Gastrocnemius medialis (tissue), 4 donors: ENCODE measurements around the gene SZT2. TPM values are rescaled to one million over a fixed set of nuclear protein-coding genes. Genes with fewer than 3 reads are reported as not detected.
"Not testable (repeated sequence)": the region's sequence is repeated elsewhere in the genome, so short reads cannot be mapped to it uniquely, and the experiment has no call there.

Source experiments
- ATAC-seq, 2 donors: fragments of 150-250 bp; one replicate each; pipeline ENCODE4 v1.9.1; 2016
- DNase-seq, 2 donors: peaks; one replicate each; pipeline ENCODE4 v3.0.0-alpha.2; 2019
- H3K27ac ChIP-seq, 4 donors: fragments of 200-600 bp; sonication (generic); 1 replicate in 1 of 4; 2 replicates in 3 of 4; pipeline ENCODE4 v1.5.1; 2016 to 2018; ENCODE audit warnings: mild to moderate bottlenecking in 2 of 4, moderate library complexity in 1 of 4
- H3K27me3 ChIP-seq, 3 donors: fragments of 200-600 bp; sonication (generic) in 2 of 3; 1 replicate in 1 of 3; 2 replicates in 2 of 3; pipeline versions ENCODE4 v1.5.1 to v1.6.0; 2016 to 2019; ENCODE audit warnings: mild to moderate bottlenecking in 1 of 3, moderate library complexity in 1 of 3
- H3K36me3 ChIP-seq, 2 donors: fragments of 200-600 bp; sonication (generic) in 1 of 2; one replicate each; pipeline ENCODE4 v1.5.1; 2017 to 2018
- H3K4me1 ChIP-seq, 2 donors: fragments of 200-600 bp; sonication (generic) in 1 of 2; one replicate each; pipeline ENCODE4 v1.5.1; 2016 to 2017; ENCODE audit warnings: mild to moderate bottlenecking in 2 of 2
- H3K4me3 ChIP-seq, 4 donors: fragments of 200-600 bp; sonication (generic) in 3 of 4; 1 replicate in 1 of 4; 2 replicates in 3 of 4; pipeline ENCODE4 v1.5.1; 2016 to 2019; ENCODE audit warnings: mild to moderate bottlenecking in 2 of 4
- H3K9me3 ChIP-seq, 3 donors: fragments of 200-600 bp; sonication (generic) in 2 of 3; 1 replicate in 1 of 3; 2 replicates in 2 of 3; pipeline ENCODE4 v1.5.1; 2016 to 2019
- CTCF ChIP-seq, 5 experiments: fragments of 450-650 bp in 3 of 5; fragments of 200-600 bp in 2 of 5; sonication (generic) in 2 of 5; IDR thresholded peaks in 4 of 5; conservative IDR thresholded peaks in 1 of 5; 1 replicate in 4 of 5; 2 replicates in 1 of 5; pipeline ENCODE4 v1.5.1; 2016 to 2019; ENCODE audit warnings: antibody characterized with exemption in 5 of 5, mild to moderate bottlenecking in 3 of 5, moderate library complexity in 3 of 5
- POLR2A ChIP-seq, 2 donors: fragments of 450-650 bp; IDR thresholded peaks; one replicate each; pipeline ENCODE4 v1.6.1; 2017; ENCODE audit warnings: antibody characterized with exemption in 2 of 2, mild to moderate bottlenecking in 2 of 2, moderate library complexity in 2 of 2
- in situ Hi-C, 4 donors: fragments of 200-750 bp; cut with MboI; loops; one replicate each; pipeline versions ENCODE4 v1.15.0 to v1.8.0; 2017; ENCODE audit warnings: low sequenced_read_pairs in 4 of 4
- intact Hi-C: fragments of 100-400 bp; cut with DNase I; formaldehyde crosslinking; loops from one replicate; pipeline ENCODE4 v1.15.1; 2023; ENCODE audit warnings: low total_unique reads
- total RNA-seq, 4 donors: library from RNA; depleted of rRNA; stranded (reverse); fragments of >200 nt; gene quantifications; one replicate each; pipeline versions ENCODE4 v1.1.0 to v1.2.3, GENCODE V29; 2016

SZT2 gene
- total RNA-seq, 4 donors from 2014 or later: 15.9 to 20.9 (median 17.9) TPM

- H3K4me1 ChIP-seq: peaks cover 4 to 14% of the 10 kb centered on the region in 2 donors
- H3K27ac ChIP-seq: peak overlapping the region; percentile 77 to 89 (median 82)
- H3K4me3 ChIP-seq: peak overlapping the region; percentile 50 to 72 (median 64)
- in situ Hi-C loops (no loop called here), intact Hi-C loops (loop anchor here (5.0 kb wide), 1 partner anchor 86 kb away; the partner anchor contains the start of gene ELOVL1)
- TF ChIP-seq CTCF (IDR thresholded peaks at IDR 0.05 in 4 of 5, conservative IDR thresholded peaks at IDR 0.05 in 1 of 5) (no peak), POLR2A (IDR thresholded peaks at IDR 0.05) (no peak)
- ATAC-seq (peak in 1 of 2 donors; percentile 10), DNase-seq (no peak)
- peaks cover 0 to 36% of the 10 kb centered on the region in 2 donors for H3K36me3 ChIP-seq
- H3K9me3 ChIP-seq: no peaks in the 10 kb centered on the region
- no peaks in the 10 kb centered on the region for H3K27me3 ChIP-seq
Observed at GRCh38 chr1:43452789-43453441, 63.2 kb downstream of the SZT2 start.

- no peaks in the 10 kb centered on the region for H3K9me3 ChIP-seq
- ATAC-seq (peak; percentile 70 to 73), DNase-seq (peak; percentile 63 to 75)
- intact Hi-C loops (loop anchor here (5.0 kb wide), 1 partner anchor 86 kb away; the partner anchor contains the start of gene ELOVL1), in situ Hi-C loops (no loop called here)
- peak within 1 kb of the TSS; percentile 50 to 72 (median 64) for H3K4me3 ChIP-seq
- peak in 1 of 2 donors; percentile 8 for TF ChIP-seq POLR2A (IDR thresholded peaks at IDR 0.05)
- TF ChIP-seq CTCF (IDR thresholded peaks at IDR 0.05 in 4 of 5, conservative IDR thresholded peaks at IDR 0.05 in 1 of 5): no peak
- H3K27ac ChIP-seq: peak within 1 kb of the TSS; percentile 77 to 89 (median 82)
- peaks cover 0 to 30% of the 10 kb centered on the region in 2 donors for H3K36me3 ChIP-seq
- H3K4me1 ChIP-seq: peaks cover 4 to 14% of the 10 kb centered on the region in 2 donors
- no peaks in the 10 kb centered on the region for H3K27me3 ChIP-seq
Observed at GRCh38 chr1:43453442-43454269, 64.0 kb downstream of the SZT2 start, which contains the start of gene HYI. HYI (minus strand) TSS chr1:43453931; CDS start chr1:43453793, 138 bp downstream.

- Histone ChIP-seq H3K4me1 (peaks cover 4 to 14% of the 10 kb centered on the region in 2 donors), H3K4me3 (peak overlapping the region; percentile 50 to 72 (median 64)), H3K27ac (peak overlapping the region; percentile 77 to 89 (median 82)), H3K27me3 (no peaks in the 10 kb centered on the region), H3K9me3 (no peaks in the 10 kb centered on the region), H3K36me3 (peaks cover 0 to 22% of the 10 kb centered on the region in 2 donors)
- in situ Hi-C loops (no loop called here), intact Hi-C loops (loop anchor here (5.0 kb wide), 1 partner anchor 87 kb away; the partner anchor contains the start of gene ELOVL1)
- TF ChIP-seq CTCF (IDR thresholded peaks at IDR 0.05 in 4 of 5, conservative IDR thresholded peaks at IDR 0.05 in 1 of 5) (peak in 2 of 5 experiments; percentile 12 to 29), POLR2A (IDR thresholded peaks at IDR 0.05) (no peak)
- ATAC-seq (peak; percentile 90 to 93), DNase-seq (peak; percentile 63 to 79)
Observed at GRCh38 chr1:43454270-43455011, 64.7 kb downstream of the SZT2 start.

- ATAC-seq (no peak), DNase-seq (no peak)
Observed at GRCh38 chr1:43455213-43455889, 65.7 kb downstream of the SZT2 start.

GRCh38 chr1:43458379-43458778 is 68.7 kb downstream of the SZT2 start:
- H3K4me3 ChIP-seq, H3K4me1 ChIP-seq, DNase-seq, H3K27ac ChIP-seq, H3K27me3 ChIP-seq, H3K9me3 ChIP-seq, intact Hi-C loops, ATAC-seq, H3K36me3 ChIP-seq, in situ Hi-C loops: not testable (repeated sequence)

More at GRCh38 chr1:43455213-43455889, 65.7 kb downstream of the SZT2 start:
- in situ Hi-C loops: no loop called here
- H3K9me3 ChIP-seq: no peaks in the 10 kb centered on the region
- H3K4me3 ChIP-seq: no peak overlapping the region
- intact Hi-C loops: no loop called here
- TF ChIP-seq CTCF (IDR thresholded peaks at IDR 0.05 in 4 of 5, conservative IDR thresholded peaks at IDR 0.05 in 1 of 5) (no peak), POLR2A (IDR thresholded peaks at IDR 0.05) (no peak)
- H3K27me3 ChIP-seq: no peaks in the 10 kb centered on the region
- H3K27ac ChIP-seq: no peak overlapping the region
- H3K36me3 ChIP-seq: peaks cover 0 to 13% of the 10 kb centered on the region in 2 donors
- H3K4me1 ChIP-seq: peaks cover 4 to 14% of the 10 kb centered on the region in 2 donors
